Activated CD4-positive, alpha-beta T cell treated with anti-CD3 and anti-CD28 coated beads for 4 hours (primary cell): ENCODE data around the gene DOLPP1.
"Not testable (repeated sequence)": the region's sequence is repeated elsewhere in the genome, so short reads cannot be mapped to it uniquely, and the experiment has no call there.

Source experiments
- DNase-seq, 2 donors: peaks; one replicate each; pipeline ENCODE4 v3.0.0-alpha.2; 2020

Gene DOLPP1

DNA sequence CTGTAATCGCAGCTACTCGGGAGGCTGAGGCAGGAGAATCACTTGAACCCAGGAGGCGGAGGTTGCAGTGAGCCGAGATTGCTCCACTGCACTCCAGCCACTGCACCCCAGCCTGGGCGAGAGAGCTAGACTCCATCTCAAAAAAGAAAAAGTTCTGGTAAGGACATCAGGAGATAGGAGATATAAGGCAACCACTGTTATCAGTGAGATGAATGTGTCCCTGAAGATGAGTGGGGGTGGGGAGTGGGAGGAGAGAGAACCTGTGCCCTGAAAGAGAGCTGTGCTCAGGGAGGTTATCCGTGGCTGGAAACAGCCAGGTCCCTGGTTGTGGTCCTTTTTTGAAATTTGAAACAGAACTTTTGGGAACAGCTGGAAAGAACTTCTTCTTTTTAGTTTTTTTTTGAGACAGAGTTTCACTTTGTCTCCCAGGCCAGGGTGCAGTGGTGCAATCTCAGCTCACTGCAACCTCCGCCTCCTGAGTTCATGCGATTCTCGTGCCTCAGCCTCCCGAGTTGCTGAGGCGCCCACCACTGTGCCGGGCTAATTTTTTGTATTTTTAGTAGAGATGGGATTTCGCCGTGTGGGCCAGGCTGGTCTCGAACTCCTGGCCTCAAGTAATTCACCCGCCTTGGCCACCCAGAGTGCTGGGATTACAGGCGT lies 32.9 kb downstream of the DOLPP1 start:
- no peak for DNase-seq

DNA sequence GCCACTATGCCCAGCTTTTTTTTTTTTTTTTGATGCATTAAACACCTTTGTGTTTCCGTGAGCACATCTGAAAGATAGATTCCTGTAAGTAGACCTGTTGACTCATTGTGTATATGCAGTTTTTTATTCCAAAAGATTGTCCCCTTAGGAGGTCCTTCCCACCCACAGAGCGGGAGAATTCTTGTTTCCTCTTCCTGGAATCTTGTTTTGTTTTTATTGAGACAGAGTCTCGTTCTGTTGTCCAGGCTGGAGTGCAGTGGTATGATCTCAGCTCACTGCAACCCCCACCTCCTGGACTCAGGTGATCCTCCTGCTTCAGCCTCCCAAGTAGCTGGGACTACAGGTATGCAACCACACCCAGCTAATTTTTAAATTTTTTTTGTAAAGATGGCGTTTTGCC lies 37.9 kb downstream of the DOLPP1 start:
- DNase-seq, result no peak

DNA sequence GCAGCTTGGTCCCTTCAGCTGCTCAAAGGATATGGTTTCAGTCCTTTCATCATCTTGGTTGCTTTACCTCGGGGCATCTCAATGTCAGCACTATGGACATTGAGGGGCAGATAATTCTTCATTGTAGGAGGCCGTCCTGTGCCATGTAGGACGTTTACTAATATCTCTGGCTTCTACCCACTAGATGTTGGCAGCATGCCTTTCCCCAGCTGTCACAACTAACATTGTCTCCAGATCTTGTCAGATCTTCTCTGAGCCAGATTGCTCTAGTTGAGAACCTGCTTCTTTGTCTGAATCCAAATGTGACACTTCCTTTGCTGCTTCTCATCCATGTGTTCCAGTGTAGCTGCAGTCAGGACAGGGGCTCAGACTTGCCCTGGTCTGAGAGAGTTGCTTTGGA lies 40.6 kb downstream of the DOLPP1 start:
- DNase-seq, result no peak

DNA sequence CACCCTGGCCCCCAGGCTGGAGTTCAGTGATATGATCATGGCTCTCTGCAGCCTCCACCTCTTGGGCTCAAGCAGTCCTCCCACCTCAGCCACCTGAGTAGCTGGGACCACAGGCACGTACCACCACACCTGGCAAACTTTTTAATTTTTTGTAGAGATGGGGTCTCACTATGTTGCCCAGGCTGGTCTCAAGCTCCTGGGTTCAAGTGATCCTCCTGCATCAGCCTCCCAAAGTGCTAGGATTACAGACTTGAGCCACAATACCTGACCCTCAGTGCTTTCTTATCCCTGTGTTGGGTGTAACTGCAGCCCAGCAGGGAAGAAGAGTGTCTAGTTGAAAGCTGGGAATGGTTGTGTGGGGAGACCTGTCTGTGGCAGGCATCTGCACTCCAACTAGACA lies 41.2 kb downstream of the DOLPP1 start:
- no peak for DNase-seq

DNA sequence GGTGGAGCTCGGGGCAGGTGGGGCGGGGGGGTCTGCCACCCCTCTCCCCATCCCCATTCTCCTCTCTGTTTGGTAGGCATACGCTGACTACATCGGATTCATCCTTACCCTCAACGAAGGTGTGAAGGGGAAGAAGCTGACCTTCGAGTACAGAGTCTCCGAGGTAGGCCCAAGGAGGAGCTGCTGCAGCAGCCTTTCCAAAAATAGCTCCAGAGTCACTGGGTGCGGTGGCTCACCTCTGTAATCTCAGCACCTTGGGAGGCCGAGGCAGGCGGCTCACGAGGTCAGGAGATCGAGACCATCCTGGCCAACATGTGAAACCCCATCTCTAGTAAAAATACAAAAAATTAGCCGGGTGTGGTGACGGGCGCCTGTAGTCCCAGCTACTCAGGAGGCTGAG lies 42.1 kb downstream of the DOLPP1 start:
- not testable (repeated sequence) for DNase-seq

DNA sequence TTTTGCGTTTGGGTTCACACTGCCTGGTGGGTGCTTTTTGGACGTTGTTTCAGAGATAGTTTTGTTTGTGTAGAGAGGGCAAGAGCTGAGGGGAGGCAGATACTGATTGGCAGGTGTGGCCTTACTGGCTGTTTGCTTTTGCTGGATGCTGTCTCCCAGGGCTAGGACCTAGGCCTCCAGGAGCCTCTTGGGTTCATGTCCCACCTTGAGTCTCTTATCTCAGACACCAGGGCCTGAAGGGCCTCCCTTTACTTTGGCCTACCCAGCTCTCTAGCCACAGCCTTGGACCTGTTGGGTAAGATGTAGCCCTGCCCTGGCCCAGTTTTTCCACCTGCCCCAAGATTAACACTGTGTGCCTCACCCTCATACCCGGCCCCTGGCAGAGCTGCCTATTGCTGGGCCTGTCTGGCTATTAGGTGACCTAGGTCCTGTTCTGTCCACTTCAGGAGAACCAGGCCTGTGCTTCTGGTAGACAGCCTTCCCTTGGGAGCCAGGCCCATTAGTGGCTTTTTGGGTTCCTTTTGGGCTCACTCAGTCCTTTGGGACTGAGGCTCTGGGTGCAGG lies 43.7 kb downstream of the DOLPP1 start:
- no peak for DNase-seq

DNA sequence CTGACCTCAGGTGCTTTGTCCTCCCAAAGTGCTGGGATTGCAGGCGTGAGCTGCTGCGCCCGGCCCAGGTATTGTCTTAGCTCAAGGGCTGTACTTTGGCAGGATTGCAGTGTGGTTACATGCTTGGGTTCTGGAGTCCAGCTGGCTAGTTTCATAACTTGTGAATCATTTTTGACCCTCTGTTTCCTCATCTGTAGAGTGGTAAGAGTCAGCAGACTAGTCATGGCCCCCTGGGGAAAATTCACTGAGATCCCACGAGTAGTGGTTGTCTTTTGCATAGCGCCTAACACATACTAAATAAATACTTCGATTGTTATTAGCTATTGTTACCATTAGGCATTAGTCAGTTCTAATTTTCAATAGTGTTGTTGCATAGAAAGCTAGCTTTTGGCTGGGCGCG lies 44.6 kb downstream of the DOLPP1 start:
- DNase-seq, result no peak

DNA sequence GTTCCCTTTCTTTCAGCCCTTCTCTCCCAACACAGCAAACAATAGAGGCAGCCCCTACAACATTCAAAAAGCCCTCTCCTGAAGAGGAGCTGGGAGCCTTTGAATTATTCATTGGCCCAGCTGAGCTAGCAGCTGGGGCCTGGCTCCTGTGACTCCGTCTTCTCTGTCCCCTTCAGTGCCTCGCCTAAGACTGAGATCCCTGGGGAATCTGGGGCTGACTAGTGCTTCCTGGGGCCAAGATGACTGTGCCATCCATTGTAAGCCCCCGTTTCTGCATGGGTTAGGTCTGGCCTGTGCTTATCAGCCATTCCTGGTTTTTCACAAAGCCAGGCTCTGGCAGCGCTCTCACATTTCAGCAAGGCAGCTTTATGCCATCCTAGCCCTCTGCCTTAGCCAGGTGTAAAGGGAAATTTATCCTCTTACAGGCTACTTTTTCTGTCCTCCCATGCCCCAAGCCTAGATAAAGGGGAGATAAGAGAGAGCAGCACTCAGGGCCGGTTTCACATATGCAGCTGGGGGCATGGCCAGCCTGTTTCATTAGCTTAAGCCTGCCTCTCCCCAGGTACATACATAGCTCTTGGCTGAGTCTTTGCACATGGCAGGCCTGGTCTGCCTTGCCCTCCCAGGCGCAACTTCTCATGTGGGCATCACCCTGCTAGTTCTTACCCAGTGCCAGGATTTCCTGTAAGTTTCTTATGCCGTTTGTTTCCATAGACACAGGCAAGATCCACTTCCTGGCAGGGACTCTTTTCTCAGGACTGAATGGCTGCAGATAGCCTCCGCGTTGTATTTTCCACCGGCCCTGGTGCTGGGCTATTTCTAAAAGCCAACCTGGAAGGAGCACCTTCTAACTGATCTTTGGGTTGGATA lies 46.1 kb downstream of the DOLPP1 start:
- DNase-seq, result no peak

DNA sequence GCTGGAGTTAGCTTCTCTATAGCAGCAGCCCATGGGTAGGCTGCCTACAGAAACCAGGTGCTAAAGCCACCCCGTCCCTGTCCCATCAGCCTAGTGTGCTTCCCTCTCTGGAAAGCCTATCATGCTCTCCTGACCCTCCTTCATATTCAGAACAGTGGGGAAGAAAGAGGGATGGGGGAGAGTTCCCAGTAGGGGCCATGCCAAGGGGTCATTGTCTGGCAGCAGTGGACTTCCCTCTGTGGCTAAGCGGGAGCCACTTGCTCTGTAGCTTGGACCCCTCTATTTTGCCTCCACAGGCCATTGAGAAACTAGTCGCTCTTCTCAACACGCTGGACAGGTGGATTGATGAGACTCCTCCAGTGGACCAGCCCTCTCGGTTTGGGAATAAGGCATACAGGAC lies 47.8 kb downstream of the DOLPP1 start:
- no peak for DNase-seq

DNA sequence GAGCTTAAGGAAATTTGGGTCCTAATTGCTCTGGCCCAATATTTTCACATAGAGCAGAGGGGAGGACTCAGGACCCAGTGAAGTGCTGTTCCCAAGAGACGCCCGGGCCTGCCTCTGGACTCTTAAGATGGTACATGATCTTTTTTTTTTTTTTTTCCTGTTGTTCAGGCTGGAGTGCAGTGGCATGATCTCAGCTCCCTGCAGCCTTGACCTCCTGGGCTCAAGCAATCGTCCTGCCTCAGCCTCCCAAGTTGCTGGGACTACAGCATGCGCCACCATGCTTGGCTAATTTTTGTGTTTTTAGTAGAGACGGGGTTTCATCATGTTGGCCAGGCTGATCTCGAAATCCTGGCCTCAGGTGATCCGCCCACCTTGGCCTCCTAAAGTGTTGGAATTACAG lies 49.4 kb downstream of the DOLPP1 start:
- DNase-seq, result not testable (repeated sequence)

DNA sequence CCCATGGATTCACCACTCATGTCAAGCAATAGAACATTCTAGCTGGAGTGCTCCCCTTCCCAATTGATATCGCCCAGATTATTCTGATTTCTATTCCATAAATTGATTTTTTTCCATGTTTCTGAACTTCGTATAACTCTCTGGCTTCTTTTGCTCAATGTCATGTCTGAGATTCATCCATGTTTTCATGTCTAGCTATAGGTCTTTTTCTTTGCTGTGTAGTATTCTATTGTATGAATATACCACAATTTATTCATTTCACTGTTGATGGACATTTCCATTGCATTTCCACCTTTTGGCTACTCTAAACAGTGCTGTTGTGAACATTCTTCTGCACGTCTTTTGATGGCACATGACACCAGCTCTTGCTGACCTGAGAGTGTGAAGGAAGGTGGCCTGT lies 49.9 kb downstream of the DOLPP1 start:
- no peak for DNase-seq

DNA sequence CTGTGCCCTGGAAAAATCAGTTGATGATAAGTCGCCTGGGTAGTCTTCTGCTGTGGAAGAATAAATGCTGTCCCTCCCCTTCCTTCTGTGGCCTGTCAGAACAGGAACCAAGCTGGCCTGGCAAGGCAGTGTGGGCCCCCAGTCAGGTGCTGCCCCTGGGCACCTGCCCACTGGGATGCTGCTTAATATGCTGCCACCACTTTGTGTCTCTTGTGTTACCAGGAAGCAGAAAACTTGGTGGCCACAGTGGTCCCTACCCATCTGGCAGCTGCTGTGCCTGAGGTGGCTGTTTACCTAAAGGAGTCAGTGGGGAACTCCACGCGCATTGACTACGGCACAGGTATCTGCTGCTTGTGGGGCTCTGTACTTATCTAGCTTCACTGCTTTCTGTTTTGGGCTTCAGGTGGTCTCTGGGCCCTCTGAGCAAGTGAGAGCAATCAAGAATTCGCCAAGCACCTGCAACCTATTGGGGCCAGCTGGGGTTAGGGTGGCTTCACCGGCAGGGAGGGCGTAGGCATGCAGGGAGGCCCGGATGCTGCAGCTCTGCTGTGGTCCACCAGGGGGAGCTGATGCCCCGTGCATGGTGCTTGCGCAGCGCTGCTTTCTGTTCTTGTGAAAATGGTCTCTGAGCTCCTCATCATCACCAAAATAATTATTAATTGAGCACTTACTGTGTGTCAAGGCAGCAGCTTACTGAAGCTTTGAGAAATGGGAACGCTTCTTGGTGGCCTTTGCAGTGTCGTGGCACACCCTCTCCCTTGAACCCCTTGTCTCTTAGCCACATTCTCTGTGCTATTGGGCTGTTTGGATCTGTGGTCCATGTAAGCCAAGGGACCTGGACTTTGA lies 50.6 kb downstream of the DOLPP1 start:
- peak; percentile 77 to 87 for DNase-seq

DNA sequence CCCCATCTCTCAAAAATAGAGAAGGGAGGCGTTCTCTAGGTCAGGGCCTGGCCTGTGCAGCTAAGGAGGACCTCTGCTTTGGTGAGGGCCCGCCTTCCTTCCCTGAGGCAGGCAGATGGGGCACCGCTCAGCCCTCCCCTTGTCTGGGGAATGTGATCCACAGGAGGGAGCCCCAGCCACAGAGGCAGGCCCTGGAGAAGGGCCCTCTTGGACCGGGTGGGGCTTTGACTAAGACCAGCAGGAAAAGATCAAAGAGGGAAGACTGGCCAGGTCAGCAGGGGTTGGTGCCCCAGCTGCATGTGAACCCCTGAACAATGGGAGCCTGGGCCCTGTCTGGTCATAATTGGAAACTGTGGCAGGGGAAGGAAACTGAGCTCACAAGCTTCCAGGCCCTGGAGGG lies 52.2 kb downstream of the DOLPP1 start:
- no peak for DNase-seq

DNA sequence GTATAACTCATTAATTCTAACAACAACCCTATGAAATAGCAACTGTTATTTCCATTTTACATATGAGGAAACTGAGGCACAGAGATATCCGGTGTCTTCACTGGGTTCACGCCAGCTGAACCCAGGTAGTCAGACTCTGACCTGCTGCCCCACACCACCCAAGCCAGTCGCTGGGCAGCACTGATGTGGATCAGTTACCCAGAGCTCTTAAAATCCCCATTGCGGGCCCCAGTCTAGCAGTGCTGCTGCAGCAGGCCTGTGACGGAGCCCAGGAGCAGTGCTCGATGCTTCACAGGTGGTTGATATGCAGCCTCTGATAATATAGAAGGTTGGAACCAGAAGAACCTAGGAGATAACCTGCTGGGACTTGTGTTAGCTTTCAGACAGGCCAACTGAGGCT lies 54.6 kb downstream of the DOLPP1 start:
- DNase-seq, result no peak

DNA sequence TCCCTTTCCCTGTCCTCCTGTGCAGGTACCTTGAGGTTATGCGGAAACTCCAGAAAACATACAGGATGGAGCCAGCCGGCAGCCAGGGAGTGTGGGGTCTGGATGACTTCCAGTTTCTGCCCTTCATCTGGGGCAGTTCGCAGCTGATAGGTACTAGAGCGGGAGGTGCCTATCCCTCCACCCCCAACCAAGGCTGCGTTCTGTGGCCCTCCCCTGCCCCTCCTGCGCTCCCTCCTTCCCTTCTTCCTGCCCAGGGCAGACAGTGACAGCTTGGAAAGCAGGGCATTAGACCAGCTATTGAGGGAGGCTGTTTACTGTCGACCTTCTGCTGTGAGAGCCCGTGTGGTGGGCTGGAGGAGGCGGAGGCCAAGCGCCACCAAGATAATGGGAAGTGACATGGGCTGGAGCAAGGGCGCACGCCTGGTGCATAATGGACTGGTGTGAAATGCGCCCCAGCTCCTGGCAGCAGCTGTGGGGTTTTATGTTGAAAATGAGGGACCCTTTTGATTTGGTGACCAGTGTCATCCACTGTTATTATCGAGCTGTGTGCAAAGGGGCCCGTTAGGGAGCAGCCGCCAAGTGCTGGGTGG lies 55.6 kb downstream of the DOLPP1 start:
- DNase-seq, result no peak

DNA sequence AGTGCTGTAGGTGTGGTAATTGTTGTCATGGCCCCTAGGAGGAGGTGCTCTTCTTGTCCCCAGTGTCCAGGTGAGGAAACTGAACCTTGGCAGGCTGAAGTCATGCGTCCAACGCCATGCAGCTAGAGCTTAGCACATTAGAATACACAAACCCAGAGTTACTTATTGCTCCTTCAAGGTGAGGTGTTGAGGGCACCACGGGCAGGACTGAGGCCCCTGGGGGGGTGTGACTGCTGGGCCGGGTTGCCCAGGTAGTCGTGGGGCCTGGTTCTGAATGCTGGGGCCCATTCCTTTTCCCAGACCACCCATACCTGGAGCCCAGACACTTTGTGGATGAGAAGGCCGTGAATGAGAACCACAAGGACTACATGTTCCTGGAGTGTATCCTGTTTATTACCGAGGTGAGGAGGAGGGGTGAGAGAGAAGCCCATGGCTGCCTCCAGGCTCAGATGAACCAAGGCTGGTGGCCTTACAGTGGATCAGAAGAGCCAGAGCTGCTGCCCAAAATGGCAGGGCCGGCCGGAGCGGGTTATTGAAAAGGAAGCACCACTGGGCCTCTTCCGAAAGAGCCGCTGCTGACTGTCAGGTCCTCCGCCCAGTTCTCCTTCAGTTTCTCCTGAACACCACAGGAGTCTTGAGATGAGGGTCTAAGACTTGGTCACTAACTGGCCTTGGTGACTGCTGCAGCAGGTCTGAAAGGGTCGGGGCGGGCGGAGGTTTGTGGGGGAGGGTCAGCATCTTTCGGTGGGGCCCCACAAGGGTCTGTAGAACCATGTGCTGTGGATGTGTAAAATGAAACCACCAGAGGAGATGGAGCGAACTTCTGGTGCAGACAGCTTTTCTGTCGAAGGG lies 56.6 kb downstream of the DOLPP1 start:
- DNase-seq, result no peak

DNA sequence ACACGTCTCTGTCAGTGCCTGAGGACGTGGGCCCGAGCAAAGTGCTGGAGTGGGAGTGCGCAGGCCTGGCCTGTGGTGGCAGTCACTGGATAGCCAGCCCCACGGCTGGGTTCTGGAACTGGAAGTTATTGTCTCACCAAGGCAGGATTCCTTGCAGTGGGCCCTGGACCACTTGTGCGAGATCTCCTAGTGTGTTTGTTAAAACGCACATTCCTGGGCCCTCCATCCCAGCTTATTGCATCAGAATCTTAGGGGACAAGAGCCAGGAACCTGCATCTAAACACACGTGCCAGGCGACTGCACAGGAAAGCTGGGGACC lies 57.2 kb downstream of the DOLPP1 start:
- no peak for DNase-seq

DNA sequence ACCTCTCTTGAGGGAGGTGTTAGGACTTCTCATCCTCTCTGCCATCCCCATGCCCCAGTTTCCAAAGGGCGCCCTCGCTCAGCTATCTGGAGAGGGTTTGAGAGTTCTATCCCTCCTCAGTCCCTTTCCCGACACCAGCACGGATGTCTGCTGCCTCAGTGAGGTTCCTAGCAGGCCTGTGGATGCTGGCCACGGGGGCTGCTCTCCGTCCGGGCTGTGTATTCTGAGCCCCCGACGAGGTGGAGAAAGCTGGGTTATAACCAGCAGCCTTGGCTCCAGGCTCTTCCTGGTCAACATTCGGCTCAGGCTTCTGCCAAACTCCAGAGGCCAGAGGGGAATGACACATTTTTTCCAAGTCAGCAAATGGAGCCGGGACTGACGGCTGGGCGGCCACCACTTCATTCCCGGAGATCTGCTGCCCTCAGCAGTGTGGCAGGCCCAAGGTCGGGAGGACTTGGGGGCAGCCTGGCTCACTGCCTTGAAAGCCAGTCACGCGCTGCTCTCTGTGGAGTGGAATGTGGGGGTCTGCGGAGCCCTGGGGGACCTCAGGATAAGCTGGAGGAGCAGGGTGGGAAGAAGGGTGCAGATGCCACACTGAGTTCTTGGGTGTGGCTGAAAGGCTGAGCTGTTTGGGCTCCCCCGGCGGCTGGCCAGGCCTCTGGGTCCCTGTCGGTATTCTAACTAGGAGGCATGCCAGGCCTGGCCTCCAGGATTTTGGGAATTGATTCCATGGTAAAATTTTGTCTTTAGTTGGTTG lies 57.7 kb downstream of the DOLPP1 start:
- DNase-seq, result peak in 1 of 2 donors; percentile 7

DNA sequence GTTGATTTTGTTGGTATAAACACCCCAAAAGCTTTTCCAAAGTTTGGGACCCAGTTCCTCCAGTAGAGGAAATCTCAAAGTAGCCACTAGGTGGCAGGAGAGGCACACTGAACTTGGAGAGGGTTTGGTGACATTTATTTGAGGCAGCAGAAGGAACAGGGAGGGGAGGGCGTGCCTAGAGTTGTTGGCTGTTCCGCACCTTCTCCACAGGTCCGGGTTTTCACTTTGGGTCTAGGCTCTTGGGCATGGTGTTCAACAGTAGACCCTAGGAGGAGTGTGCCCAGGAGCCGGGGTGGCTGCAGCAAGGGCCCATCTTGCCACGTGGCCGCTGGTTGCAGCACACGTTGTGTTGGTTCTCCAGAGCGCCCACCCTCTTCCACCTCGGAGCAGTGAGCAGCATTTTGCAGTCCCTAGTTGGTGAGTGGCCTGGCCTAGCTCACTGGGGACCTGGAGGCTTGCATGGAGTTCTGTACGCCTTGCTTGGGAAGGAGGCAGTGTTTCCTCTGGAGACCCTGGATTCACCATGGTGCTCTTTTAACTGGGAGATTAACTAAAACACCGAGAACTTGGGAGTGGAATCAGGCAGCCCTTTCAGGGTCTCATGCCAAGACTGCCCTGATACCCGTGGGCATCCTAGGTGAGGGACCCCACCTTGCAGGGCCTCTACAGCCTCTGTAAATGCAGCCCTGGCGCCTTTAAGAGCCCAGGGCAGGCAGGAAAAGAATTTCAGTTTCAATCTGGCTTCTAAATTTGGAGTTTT lies 58.5 kb downstream of the DOLPP1 start:
- peak; percentile 72 to 82 for DNase-seq

DNA sequence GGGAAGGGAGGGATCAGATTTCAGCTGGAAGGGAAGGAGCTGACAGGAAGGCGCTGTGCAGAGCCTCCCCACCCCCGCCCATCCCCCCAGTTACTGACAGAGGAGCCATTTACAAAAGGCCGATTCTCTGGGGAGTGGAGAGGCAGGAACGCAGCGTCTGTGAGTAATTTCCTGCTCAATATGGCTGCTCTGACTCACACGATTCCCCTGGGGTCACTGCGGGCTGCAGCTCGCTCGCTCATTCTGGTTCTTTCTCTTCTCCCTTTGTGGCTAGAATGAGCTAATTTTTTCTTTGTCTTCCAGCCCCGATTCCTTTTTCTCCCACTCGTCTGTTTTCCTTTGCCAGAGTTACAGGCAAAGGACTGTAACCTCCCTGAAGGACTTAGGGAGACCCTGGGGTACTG lies 59.1 kb downstream of the DOLPP1 start:
- peak; percentile 82 to 84 for DNase-seq
